ENCODE data around the gene TXNIP.

The TXNIP gene

GRCh38 chr1:145985129-145985501 lies 11.3 kb downstream of the TXNIP start:
- no peaks in the 10 kb centered on the region for H3K27me3 ChIP-seq (replicated peaks; ENCODE audit: control insufficient read depth, insufficient read depth, low read length)
- DNase-seq (ENCODE audit: extremely low read depth, insufficient read length), result no peak
- no peak overlapping the region for H3K4me3 ChIP-seq (replicated peaks; ENCODE audit: low read depth, low read length)
- TF ChIP-seq, protein P1, sequence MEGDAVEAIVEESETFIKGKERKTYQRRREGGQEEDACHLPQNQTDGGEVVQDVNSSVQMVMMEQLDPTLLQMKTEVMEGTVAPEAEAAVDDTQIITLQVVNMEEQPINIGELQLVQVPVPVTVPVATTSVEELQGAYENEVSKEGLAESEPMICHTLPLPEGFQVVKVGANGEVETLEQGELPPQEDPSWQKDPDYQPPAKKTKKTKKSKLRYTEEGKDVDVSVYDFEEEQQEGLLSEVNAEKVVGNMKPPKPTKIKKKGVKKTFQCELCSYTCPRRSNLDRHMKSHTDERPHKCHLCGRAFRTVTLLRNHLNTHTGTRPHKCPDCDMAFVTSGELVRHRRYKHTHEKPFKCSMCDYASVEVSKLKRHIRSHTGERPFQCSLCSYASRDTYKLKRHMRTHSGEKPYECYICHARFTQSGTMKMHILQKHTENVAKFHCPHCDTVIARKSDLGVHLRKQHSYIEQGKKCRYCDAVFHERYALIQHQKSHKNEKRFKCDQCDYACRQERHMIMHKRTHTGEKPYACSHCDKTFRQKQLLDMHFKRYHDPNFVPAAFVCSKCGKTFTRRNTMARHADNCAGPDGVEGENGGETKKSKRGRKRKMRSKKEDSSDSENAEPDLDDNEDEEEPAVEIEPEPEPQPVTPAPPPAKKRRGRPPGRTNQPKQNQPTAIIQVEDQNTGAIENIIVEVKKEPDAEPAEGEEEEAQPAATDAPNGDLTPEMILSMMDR (IDR thresholded peaks at IDR 0.05; ENCODE audit: insufficient read depth, low read length, poor library complexity, severe bottlenecking), result no peak
- no peaks in the 10 kb centered on the region for H3K36me3 ChIP-seq (ENCODE audit: control insufficient read depth, insufficient read depth, low read length)

- Histone ChIP-seq H3K27me3 (replicated peaks; ENCODE audit: control insufficient read depth, insufficient read depth, low read length) (no peaks in the 10 kb centered on the region), H3K4me3 (replicated peaks; ENCODE audit: low read depth, low read length) (no peak overlapping the region), H3K36me3 (ENCODE audit: control insufficient read depth, insufficient read depth, low read length) (no peaks in the 10 kb centered on the region)
- TF ChIP-seq, protein P1 (IDR thresholded peaks at IDR 0.05; ENCODE audit: insufficient read depth, low read length, poor library complexity, severe bottlenecking), result no peak
- DNase-seq (ENCODE audit: extremely low read depth, insufficient read length), result no peak
Measured at GRCh38 chr1:145983960-145984830, 12.2 kb downstream of the TXNIP start.

DNA sequence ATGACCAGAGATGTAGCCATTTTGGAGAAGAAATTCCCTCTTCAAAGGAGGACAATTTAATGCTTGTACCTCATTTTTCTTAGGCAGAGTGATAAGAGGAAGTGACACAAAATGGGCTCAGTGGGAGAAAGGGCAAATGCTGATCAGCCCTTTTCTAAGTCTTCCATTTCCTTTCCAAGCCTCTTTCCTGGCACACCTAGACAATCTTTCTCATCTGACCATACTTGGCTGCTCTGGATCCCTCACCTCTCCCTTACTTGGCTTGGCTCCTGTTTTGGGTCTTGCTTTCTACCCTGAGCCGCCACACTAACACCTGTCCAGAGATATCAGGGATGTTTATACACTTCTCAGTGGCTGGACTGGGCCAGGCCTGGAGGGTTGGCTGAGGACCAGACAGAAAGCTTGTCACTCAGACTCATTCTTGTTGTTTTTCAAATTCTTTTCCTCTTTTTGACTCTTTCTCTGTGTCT lies 13.1 kb downstream of the TXNIP start:
- Histone ChIP-seq H3K4me3 (replicated peaks; ENCODE audit: low read depth, low read length) (no peak overlapping the region), H3K27me3 (replicated peaks; ENCODE audit: control insufficient read depth, insufficient read depth, low read length) (no peaks in the 10 kb centered on the region), H3K36me3 (ENCODE audit: control insufficient read depth, insufficient read depth, low read length) (no peaks in the 10 kb centered on the region)
- TF ChIP-seq, protein P1 (IDR thresholded peaks at IDR 0.05; ENCODE audit: insufficient read depth, low read length, poor library complexity, severe bottlenecking), result no peak
- DNase-seq (ENCODE audit: extremely low read depth, insufficient read length), result no peak

- no peaks in the 10 kb centered on the region for H3K36me3 ChIP-seq (ENCODE audit: control insufficient read depth, insufficient read depth, low read length)
- no peaks in the 10 kb centered on the region for H3K27me3 ChIP-seq (replicated peaks; ENCODE audit: control insufficient read depth, insufficient read depth, low read length)
- H3K4me3 ChIP-seq (replicated peaks; ENCODE audit: low read depth, low read length), result no peak overlapping the region
- TF ChIP-seq, protein P1 (IDR thresholded peaks at IDR 0.05; ENCODE audit: insufficient read depth, low read length, poor library complexity, severe bottlenecking), result no peak
- no peak for DNase-seq (ENCODE audit: extremely low read depth, insufficient read length)
Measured at GRCh38 chr1:145982010-145982723, 14.2 kb downstream of the TXNIP start.

- Histone ChIP-seq H3K27me3 (replicated peaks; ENCODE audit: control insufficient read depth, insufficient read depth, low read length) (no peaks in the 10 kb centered on the region), H3K4me3 (replicated peaks; ENCODE audit: low read depth, low read length) (no peak overlapping the region)
- TF ChIP-seq, protein P1 (IDR thresholded peaks at IDR 0.05; ENCODE audit: insufficient read depth, low read length, poor library complexity, severe bottlenecking), result no peak
Measured at GRCh38 chr1:145980457-145980994, 15.9 kb downstream of the TXNIP start.

More at GRCh38 chr1:145980457-145980994, 15.9 kb downstream of the TXNIP start:
- H3K36me3 ChIP-seq (ENCODE audit: control insufficient read depth, insufficient read depth, low read length), result no peaks in the 10 kb centered on the region
- peak; percentile 19 for DNase-seq (ENCODE audit: extremely low read depth, insufficient read length)
